HCT116 (cell line): ENCODE data around the gene WWTR1.

ENCODE experiments used
- ELF1 ChIP-seq: IDR thresholded peaks from 2 replicates; pipeline ENCODE4 v1.6.1; 2012; ENCODE audit warnings: low read depth, borderline replicate concordance
- EZH2 ChIP-seq: fragments of 200-600 bp; sonication (generic); IDR thresholded peaks from 2 replicates; pipeline ENCODE4 v1.6.1; 2017; ENCODE audit warnings: antibody characterized with exemption, mixed run types
- EZH2phosphoT487 ChIP-seq: fragments of 200-600 bp; IDR thresholded peaks from 2 replicates; pipeline ENCODE4 v1.6.1; 2018; ENCODE audit warnings: antibody characterized with exemption, borderline replicate concordance
- POLR2A ChIP-seq: IDR thresholded peaks from 2 replicates; pipeline ENCODE4 v1.7.0; 2011; ENCODE audit warnings: borderline replicate concordance; ENCODE audit not compliant: insufficient read depth, insufficient read length; ENCODE audit errors: extremely low read depth
- POLR2AphosphoS5 ChIP-seq: IDR thresholded peaks from 2 replicates; pipeline ENCODE4 v1.6.1; 2011; ENCODE audit warnings: mild to moderate bottlenecking, low read depth, low read length, moderate library complexity
- TCF7L2 ChIP-seq: IDR thresholded peaks from 2 replicates; pipeline ENCODE4 v1.7.0; 2011; ENCODE audit warnings: borderline replicate concordance, inconsistent platforms; ENCODE audit not compliant: insufficient read depth, insufficient read length; ENCODE audit errors: extremely low read depth
- ZNF274 ChIP-seq: fragments of 200-500 bp; sonication (Bioruptor generic); IDR thresholded peaks from 2 replicates; pipeline ENCODE4 v1.6.1; 2014; ENCODE audit warnings: mild to moderate bottlenecking, low read depth, low read length, inconsistent platforms
- TF ChIP-seq, protein P1 (sequence below): IDR thresholded peaks from 2 replicates; pipeline ENCODE4 v1.6.1; 2011; ENCODE audit warnings: mild to moderate bottlenecking, low read length, moderate library complexity; ENCODE audit not compliant: insufficient replicate concordance; ENCODE audit errors: extremely low read depth
- TF ChIP-seq, protein P2 (sequence below), 3 experiments: fragments of 200-600 bp in 1 of 3; sonication (generic) in 1 of 3; IDR thresholded peaks in 2 of 3; conservative IDR thresholded peaks in 1 of 3; 2 replicates each; pipeline ENCODE4 v1.5.1; 2012 to 2017; ENCODE audit warnings: low read depth in 2 of 3, low read length in 2 of 3, antibody characterized with exemption in 1 of 3, borderline replicate concordance in 1 of 3, control low read depth in 1 of 3, mild to moderate bottlenecking in 1 of 3, mixed read lengths in 1 of 3, mixed run types in 1 of 3, moderate library complexity in 1 of 3; ENCODE audit not compliant: insufficient read depth in 1 of 3
- TF ChIP-seq, protein P3 (sequence below): IDR thresholded peaks from 2 replicates; pipeline ENCODE4 v1.6.1; 2012; ENCODE audit warnings: low read depth

DNA sequence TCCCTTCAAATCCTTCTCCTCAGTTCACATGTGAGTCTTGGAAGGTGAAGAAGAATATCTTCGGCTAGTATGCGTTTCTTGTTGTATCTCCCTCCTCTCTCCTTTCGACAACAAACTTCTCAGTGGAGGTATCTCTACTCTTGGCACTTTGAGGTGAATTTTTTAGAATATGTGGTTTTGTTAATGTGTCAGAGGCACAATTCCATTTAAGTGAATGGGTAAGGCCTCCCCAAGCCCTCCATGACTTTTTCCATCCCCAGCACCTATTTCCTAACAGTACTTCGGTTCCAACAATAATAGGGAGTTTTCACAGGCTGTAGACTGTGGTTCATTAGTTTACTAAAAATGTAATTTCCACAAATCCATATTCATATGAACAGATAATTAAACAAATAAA lies 109.2 kb downstream of the WWTR1 start:
- TF ChIP-seq POLR2A (no peak), POLR2AphosphoS5 (no peak), EZH2 (no peak), ELF1 (no peak), TCF7L2 (no peak), EZH2phosphoT487 (no peak), ZNF274 (no peak)
- TF ChIP-seq, protein P1, sequence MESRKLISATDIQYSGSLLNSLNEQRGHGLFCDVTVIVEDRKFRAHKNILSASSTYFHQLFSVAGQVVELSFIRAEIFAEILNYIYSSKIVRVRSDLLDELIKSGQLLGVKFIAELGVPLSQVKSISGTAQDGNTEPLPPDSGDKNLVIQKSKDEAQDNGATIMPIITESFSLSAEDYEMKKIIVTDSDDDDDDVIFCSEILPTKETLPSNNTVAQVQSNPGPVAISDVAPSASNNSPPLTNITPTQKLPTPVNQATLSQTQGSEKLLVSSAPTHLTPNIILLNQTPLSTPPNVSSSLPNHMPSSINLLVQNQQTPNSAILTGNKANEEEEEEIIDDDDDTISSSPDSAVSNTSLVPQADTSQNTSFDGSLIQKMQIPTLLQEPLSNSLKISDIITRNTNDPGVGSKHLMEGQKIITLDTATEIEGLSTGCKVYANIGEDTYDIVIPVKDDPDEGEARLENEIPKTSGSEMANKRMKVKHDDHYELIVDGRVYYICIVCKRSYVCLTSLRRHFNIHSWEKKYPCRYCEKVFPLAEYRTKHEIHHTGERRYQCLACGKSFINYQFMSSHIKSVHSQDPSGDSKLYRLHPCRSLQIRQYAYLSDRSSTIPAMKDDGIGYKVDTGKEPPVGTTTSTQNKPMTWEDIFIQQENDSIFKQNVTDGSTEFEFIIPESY: no peak
- TF ChIP-seq, protein P2, sequence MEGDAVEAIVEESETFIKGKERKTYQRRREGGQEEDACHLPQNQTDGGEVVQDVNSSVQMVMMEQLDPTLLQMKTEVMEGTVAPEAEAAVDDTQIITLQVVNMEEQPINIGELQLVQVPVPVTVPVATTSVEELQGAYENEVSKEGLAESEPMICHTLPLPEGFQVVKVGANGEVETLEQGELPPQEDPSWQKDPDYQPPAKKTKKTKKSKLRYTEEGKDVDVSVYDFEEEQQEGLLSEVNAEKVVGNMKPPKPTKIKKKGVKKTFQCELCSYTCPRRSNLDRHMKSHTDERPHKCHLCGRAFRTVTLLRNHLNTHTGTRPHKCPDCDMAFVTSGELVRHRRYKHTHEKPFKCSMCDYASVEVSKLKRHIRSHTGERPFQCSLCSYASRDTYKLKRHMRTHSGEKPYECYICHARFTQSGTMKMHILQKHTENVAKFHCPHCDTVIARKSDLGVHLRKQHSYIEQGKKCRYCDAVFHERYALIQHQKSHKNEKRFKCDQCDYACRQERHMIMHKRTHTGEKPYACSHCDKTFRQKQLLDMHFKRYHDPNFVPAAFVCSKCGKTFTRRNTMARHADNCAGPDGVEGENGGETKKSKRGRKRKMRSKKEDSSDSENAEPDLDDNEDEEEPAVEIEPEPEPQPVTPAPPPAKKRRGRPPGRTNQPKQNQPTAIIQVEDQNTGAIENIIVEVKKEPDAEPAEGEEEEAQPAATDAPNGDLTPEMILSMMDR (IDR thresholded peaks at IDR 0.05 in 2 of 3, conservative IDR thresholded peaks at IDR 0.05 in 1 of 3; ENCODE audit: borderline replicate concordance in 1 of 3, insufficient read depth in 1 of 3, low read depth in 2 of 3, low read length in 2 of 3): no peak
- TF ChIP-seq, protein P3, sequence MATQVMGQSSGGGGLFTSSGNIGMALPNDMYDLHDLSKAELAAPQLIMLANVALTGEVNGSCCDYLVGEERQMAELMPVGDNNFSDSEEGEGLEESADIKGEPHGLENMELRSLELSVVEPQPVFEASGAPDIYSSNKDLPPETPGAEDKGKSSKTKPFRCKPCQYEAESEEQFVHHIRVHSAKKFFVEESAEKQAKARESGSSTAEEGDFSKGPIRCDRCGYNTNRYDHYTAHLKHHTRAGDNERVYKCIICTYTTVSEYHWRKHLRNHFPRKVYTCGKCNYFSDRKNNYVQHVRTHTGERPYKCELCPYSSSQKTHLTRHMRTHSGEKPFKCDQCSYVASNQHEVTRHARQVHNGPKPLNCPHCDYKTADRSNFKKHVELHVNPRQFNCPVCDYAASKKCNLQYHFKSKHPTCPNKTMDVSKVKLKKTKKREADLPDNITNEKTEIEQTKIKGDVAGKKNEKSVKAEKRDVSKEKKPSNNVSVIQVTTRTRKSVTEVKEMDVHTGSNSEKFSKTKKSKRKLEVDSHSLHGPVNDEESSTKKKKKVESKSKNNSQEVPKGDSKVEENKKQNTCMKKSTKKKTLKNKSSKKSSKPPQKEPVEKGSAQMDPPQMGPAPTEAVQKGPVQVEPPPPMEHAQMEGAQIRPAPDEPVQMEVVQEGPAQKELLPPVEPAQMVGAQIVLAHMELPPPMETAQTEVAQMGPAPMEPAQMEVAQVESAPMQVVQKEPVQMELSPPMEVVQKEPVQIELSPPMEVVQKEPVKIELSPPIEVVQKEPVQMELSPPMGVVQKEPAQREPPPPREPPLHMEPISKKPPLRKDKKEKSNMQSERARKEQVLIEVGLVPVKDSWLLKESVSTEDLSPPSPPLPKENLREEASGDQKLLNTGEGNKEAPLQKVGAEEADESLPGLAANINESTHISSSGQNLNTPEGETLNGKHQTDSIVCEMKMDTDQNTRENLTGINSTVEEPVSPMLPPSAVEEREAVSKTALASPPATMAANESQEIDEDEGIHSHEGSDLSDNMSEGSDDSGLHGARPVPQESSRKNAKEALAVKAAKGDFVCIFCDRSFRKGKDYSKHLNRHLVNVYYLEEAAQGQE: no peak
